CD14-positive monocyte (primary cell): ENCODE results near the gene GALP. TPM values are rescaled to one million over a fixed set of nuclear protein-coding genes. Genes with fewer than 3 reads are reported as not detected.
"Not testable (repeated sequence)": the region's sequence is repeated elsewhere in the genome, so short reads cannot be mapped to it uniquely, and the experiment has no call there.

Experiments used
- DNase-seq, 3 donors: peaks; one replicate each; pipeline ENCODE4 v3.0.0-alpha.2; 2011 to 2022
- H2AFZ ChIP-seq: 2 replicates; pipeline ENCODE4 v1.6.0; 2012; ENCODE audit warnings: mild to moderate bottlenecking, low read depth, low read length, inconsistent platforms; ENCODE audit not compliant: insufficient read depth, poor library complexity, severe bottlenecking
- H3K27ac ChIP-seq, 2 donors: 1 replicate in 1 of 2; 2 replicates in 1 of 2; pipeline ENCODE4 v1.5.1; 2012 to 2013; ENCODE audit warnings: low read length in 2 of 2, control low read depth in 1 of 2, inconsistent platforms in 1 of 2, low read depth in 1 of 2, mild to moderate bottlenecking in 1 of 2
- H3K27me3 ChIP-seq, 2 donors: one replicate each; pipeline versions ENCODE4 v1.6.0 to v1.6.1; 2011 to 2013; ENCODE audit warnings: low read length in 2 of 2; ENCODE audit not compliant: control insufficient read depth in 2 of 2, insufficient read depth in 2 of 2
- H3K36me3 ChIP-seq, 2 donors: replicated peaks in 1 of 2; 1 replicate in 1 of 2; 2 replicates in 1 of 2; pipeline versions ENCODE4 v1.5.1 to v1.6.1; 2012 to 2013; ENCODE audit warnings: low read length in 2 of 2, control low read depth in 1 of 2, inconsistent platforms in 1 of 2, mild to moderate bottlenecking in 1 of 2; ENCODE audit not compliant: insufficient read depth in 2 of 2, control insufficient read depth in 1 of 2
- H3K4me1 ChIP-seq, 2 donors: 1 replicate in 1 of 2; 2 replicates in 1 of 2; pipeline versions ENCODE4 v1.5.1 to v1.6.1; 2012 to 2013; ENCODE audit warnings: low read length in 2 of 2, control low read depth in 1 of 2, inconsistent platforms in 1 of 2, mild to moderate bottlenecking in 1 of 2, moderate library complexity in 1 of 2; ENCODE audit not compliant: insufficient read depth in 2 of 2, control insufficient read depth in 1 of 2
- H3K4me2 ChIP-seq: replicated peaks from 2 replicates; pipeline ENCODE3; 2012; ENCODE audit warnings: low read length, moderate library complexity, mild to moderate bottlenecking; ENCODE audit not compliant: poor library complexity, severe bottlenecking; ENCODE audit errors: extremely low read depth
- H3K4me3 ChIP-seq, 3 experiments: fragments of 200-600 bp in 1 of 3; sonication (generic) in 1 of 3; replicated peaks in 1 of 3; 1 replicate in 2 of 3; 2 replicates in 1 of 3; pipeline ENCODE4 v1.5.1; 2011 to 2013; ENCODE audit warnings: low read length in 3 of 3, mild to moderate bottlenecking in 3 of 3, control low read depth in 2 of 3, low read depth in 2 of 3, inconsistent platforms in 1 of 3, moderate library complexity in 1 of 3
- H3K79me2 ChIP-seq: 2 replicates; pipeline ENCODE4 v1.6.0; 2012; ENCODE audit warnings: mild to moderate bottlenecking, control low read depth, inconsistent platforms, low read length, moderate library complexity; ENCODE audit not compliant: insufficient read depth
- H3K9ac ChIP-seq: 2 replicates; pipeline ENCODE4 v1.6.0; 2017; ENCODE audit warnings: low read length, mild to moderate bottlenecking; ENCODE audit not compliant: insufficient read depth, poor library complexity, severe bottlenecking
- H3K9me3 ChIP-seq, 2 donors: replicated peaks in 1 of 2; 1 replicate in 1 of 2; 2 replicates in 1 of 2; pipeline versions ENCODE4 v1.5.1 to v1.6.1; 2012 to 2013; ENCODE audit warnings: low read length in 2 of 2, control low read depth in 1 of 2; ENCODE audit not compliant: control insufficient read depth in 1 of 2, insufficient read depth in 1 of 2
- H4K20me1 ChIP-seq: 2 replicates; pipeline ENCODE4 v1.6.0; 2012; ENCODE audit warnings: mild to moderate bottlenecking, low read length, control low read depth, moderate library complexity; ENCODE audit not compliant: insufficient read depth
- H3K27ac Mint-ChIP-seq, 7 donors: one replicate each; pipeline ENCODE4 v1.8.0; 2020; ENCODE audit warnings: mild to moderate bottlenecking in 7 of 7, mixed read lengths in 7 of 7, moderate library complexity in 6 of 7, inconsistent platforms in 2 of 7
- H3K27me3 Mint-ChIP-seq, 3 donors: one replicate each; pipeline ENCODE4 v1.8.0; 2021 to 2022; ENCODE audit warnings: low read depth in 3 of 3, mild to moderate bottlenecking in 3 of 3, mixed read lengths in 3 of 3, moderate library complexity in 3 of 3, inconsistent platforms in 1 of 3
- H3K36me3 Mint-ChIP-seq, 2 donors: one replicate each; pipeline ENCODE4 v1.8.0; 2020; ENCODE audit warnings: mixed read lengths in 2 of 2, inconsistent platforms in 1 of 2, mild to moderate bottlenecking in 1 of 2
- H3K4me1 Mint-ChIP-seq: one replicate; pipeline ENCODE4 v1.8.0; 2020; ENCODE audit warnings: mild to moderate bottlenecking, mixed read lengths
- H3K4me3 Mint-ChIP-seq, 2 donors: one replicate each; pipeline ENCODE4 v1.8.0; 2020; ENCODE audit warnings: mild to moderate bottlenecking in 2 of 2, mixed read lengths in 2 of 2, moderate library complexity in 1 of 2
- H3K9me3 Mint-ChIP-seq, 7 donors: one replicate each; pipeline ENCODE4 v1.8.0; 2020 to 2022; ENCODE audit warnings: mixed read lengths in 7 of 7, mild to moderate bottlenecking in 6 of 7, moderate library complexity in 6 of 7, inconsistent platforms in 2 of 7
- WGBS: methylation state at CpG from one replicate; pipeline ENCODE4 v1.1.5; 2013; ENCODE audit warnings: missing lambda C conversion rate; ENCODE audit not compliant: insufficient coverage; 5-methylcytosine and 5-hydroxymethylcytosine counted together
- intact Hi-C, 2 donors: fragments of 100-400 bp; cut with micrococcal nuclease; formaldehyde crosslinking; loops; one replicate each; pipeline versions ENCODE4 v1.15.0 to v1.15.1; 2023
- polyA plus RNA-seq, 3 donors: library from polyadenylated mRNA; depleted of rRNA in 1 of 3; unstranded in 2 of 3; stranded (reverse) in 1 of 3; fragments of 300-500 nt in 2 of 3; fragments of >200 nt in 1 of 3; fragmentation: Illumina TruSeq in 2 of 3; gene quantifications; 1 replicate in 2 of 3; 2 replicates in 1 of 3; pipeline ENCODE4 v1.2.3, GENCODE V29; 2012 to 2021
- TF ChIP-seq, protein P1 (sequence below): fragments of 200-600 bp; IDR thresholded peaks from one replicate; pipeline ENCODE4 v1.8.0; 2022; ENCODE audit warnings: antibody characterized with exemption, mild to moderate bottlenecking

The GALP gene
- polyA plus RNA-seq, 3 donors = not detected

DNA sequence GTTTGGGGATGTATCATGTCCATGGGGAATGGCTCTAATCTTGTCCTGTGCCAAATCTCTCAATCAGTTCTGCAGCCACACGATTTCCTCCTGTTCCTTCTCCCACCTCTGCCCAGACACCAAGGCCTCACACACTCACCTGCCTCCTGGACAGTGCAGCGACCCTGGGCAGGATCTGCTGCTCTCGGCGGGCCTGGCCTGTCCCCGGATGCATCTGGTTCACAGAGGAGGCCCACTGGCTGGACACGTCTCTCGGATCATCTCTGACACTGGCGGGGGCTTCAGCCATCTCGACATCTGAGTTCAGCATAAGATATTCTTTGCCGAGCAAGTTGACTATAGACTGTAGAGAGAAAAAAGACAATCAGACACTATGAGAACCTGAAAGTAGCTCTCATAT, 15.9 kb downstream of the GALP start:
- Histone ChIP-seq H3K36me3 (no peaks in the 10 kb centered on the region), H3K4me3 (no peak overlapping the region), H4K20me1 (no peaks in the 10 kb centered on the region), H3K4me2 (no peak overlapping the region), H3K27ac (no peak overlapping the region), H3K27me3 (no peaks in the 10 kb centered on the region), H3K9me3 (no peaks in the 10 kb centered on the region), H3K9ac (no peak overlapping the region), H3K79me2 (no peaks in the 10 kb centered on the region), H3K4me1 (no peaks in the 10 kb centered on the region), H2AFZ (no peak overlapping the region)
- no peaks in the 10 kb centered on the region for H3K4me1 Mint-ChIP-seq
- 99% methylated on average over 10 of the region's 10 CpGs for WGBS
- H3K27ac Mint-ChIP-seq = no peak overlapping the region
- no peaks in the 10 kb centered on the region for H3K9me3 Mint-ChIP-seq
- no peak for DNase-seq
- H3K36me3 Mint-ChIP-seq = no peaks in the 10 kb centered on the region
- intact Hi-C loops = no loop called here
- peaks cover 0 to 8% (median 3%) of the 10 kb centered on the region in 3 donors for H3K27me3 Mint-ChIP-seq
- H3K4me3 Mint-ChIP-seq = no peak overlapping the region
- TF ChIP-seq, protein P1, sequence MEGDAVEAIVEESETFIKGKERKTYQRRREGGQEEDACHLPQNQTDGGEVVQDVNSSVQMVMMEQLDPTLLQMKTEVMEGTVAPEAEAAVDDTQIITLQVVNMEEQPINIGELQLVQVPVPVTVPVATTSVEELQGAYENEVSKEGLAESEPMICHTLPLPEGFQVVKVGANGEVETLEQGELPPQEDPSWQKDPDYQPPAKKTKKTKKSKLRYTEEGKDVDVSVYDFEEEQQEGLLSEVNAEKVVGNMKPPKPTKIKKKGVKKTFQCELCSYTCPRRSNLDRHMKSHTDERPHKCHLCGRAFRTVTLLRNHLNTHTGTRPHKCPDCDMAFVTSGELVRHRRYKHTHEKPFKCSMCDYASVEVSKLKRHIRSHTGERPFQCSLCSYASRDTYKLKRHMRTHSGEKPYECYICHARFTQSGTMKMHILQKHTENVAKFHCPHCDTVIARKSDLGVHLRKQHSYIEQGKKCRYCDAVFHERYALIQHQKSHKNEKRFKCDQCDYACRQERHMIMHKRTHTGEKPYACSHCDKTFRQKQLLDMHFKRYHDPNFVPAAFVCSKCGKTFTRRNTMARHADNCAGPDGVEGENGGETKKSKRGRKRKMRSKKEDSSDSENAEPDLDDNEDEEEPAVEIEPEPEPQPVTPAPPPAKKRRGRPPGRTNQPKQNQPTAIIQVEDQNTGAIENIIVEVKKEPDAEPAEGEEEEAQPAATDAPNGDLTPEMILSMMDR = no peak

DNA sequence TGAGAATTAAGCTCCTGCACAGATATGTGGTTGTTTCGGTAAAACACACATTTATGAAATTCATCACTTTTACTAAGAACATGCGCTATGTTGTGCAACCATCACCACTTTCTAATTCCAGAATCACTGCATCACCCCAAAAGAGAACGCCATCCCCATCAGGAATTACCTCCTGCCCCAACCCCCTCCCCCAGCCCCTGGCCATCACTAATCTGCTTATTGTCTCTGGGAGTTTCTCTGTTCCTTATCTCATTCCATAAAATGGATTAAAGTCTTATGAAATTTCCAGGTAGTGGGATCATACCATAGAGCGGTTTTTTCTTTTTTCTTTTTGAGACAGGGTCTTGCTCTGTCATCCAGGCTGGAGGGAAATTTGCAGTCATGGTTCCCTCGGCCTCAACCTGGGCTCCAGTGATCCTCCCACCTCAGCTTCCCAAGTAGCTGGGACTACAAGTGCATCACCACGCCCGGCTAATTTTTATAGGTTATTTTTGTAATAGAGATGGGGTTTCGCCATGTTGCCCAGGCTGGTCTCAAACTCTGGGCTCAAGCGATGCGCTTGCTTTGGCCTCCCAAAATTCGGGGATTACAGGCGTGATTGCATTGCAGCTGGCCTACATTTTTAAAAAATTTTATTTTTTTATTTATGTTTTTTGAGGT, 18.3 kb downstream of the GALP start:
- TF ChIP-seq, protein P1 = no peak
- no peaks in the 10 kb centered on the region for H3K4me1 Mint-ChIP-seq
- H3K27me3 Mint-ChIP-seq = peaks cover 5 to 10% (median 7%) of the 10 kb centered on the region in 3 donors
- Histone ChIP-seq H4K20me1 (no peaks in the 10 kb centered on the region), H3K79me2 (no peaks in the 10 kb centered on the region), H3K27ac (no peak overlapping the region), H3K9ac (no peak overlapping the region), H3K4me2 (no peak overlapping the region), H3K4me1 (no peaks in the 10 kb centered on the region), H2AFZ (no peak overlapping the region), H3K36me3 (no peaks in the 10 kb centered on the region), H3K9me3 (no peaks in the 10 kb centered on the region), H3K27me3 (no peaks in the 10 kb centered on the region), H3K4me3 (no peak overlapping the region)
- H3K36me3 Mint-ChIP-seq = no peaks in the 10 kb centered on the region
- DNase-seq = no peak
- H3K27ac Mint-ChIP-seq = no peak overlapping the region
- intact Hi-C loops = no loop called here
- WGBS = 90% methylated on average over 7 of the region's 12 CpGs
- H3K9me3 Mint-ChIP-seq = peaks cover 0 to 3% (median 0%) of the 10 kb centered on the region in 7 donors
- H3K4me3 Mint-ChIP-seq = no peak overlapping the region

DNA sequence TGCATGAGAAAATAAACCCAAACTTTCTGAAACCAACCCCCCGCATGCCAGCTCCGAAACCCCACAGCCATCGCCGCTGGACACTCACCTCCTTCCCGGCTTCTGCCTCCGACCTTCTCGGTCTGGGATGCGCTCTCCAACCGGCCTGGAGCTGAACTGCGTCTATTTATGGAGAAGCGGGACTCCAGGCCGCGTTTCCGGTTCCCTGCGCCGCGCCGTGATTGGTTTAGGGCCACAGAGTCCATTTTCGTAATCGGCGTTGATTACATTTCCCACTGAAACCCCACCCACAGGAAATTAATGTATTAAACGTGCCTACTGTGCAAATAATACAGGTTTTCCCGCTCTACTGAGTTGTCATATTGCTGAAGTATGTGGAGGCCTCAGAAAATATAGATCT, 21.8 kb downstream of the GALP start, which contains the start of gene ZSCAN5B:
Gene ZSCAN5B, minus strand, starts transcription at position 138 of the 400 bp plus-strand sequence. CDS start 4,731 bp downstream, outside the sequence.
- H3K9ac ChIP-seq, H2AFZ ChIP-seq, H3K4me1 ChIP-seq, H3K4me2 ChIP-seq, H3K36me3 ChIP-seq, H4K20me1 ChIP-seq, H3K36me3 Mint-ChIP-seq, H3K4me1 Mint-ChIP-seq, H3K27me3 ChIP-seq, H3K9me3 ChIP-seq, H3K4me3 Mint-ChIP-seq, DNase-seq, H3K9me3 Mint-ChIP-seq, H3K79me2 ChIP-seq, H3K4me3 ChIP-seq, H3K27ac ChIP-seq, intact Hi-C loops: not testable (repeated sequence)
- peaks cover 6 to 11% (median 10%) of the 10 kb centered on the region in 3 donors for H3K27me3 Mint-ChIP-seq
- 90% methylated on average over 2 of the region's 23 CpGs for WGBS
- peak within 1 kb of the TSS in 1 of 7 donors; percentile 47 for H3K27ac Mint-ChIP-seq
